ENCODE data around the gene NKIRAS2.

- no peak for TF ChIP-seq POLR2A (IDR thresholded peaks at IDR 0.05; ENCODE audit: low read depth, low read length)
- TF ChIP-seq TAF1 (IDR thresholded peaks at IDR 0.05; ENCODE audit: borderline replicate concordance, low read depth, low read length), result no peak
- TF ChIP-seq POLR2AphosphoS5 (IDR thresholded peaks at IDR 0.05; ENCODE audit: low read depth, low read length), result no peak
These were observed 35.4 kb upstream of the NKIRAS2 start for GRCh38 chr17:41984454-41984853.

Measured in GM12892 (cell line).